ENCODE results near the gene KRTAP10-12. TPM values are rescaled to one million over a fixed set of nuclear protein-coding genes. Genes with fewer than 3 reads are reported as not detected.
"Not testable (repeated sequence)": the region's sequence is repeated elsewhere in the genome, so short reads cannot be mapped to it uniquely, and the experiment has no call there.

The KRTAP10-12 gene, protein sequence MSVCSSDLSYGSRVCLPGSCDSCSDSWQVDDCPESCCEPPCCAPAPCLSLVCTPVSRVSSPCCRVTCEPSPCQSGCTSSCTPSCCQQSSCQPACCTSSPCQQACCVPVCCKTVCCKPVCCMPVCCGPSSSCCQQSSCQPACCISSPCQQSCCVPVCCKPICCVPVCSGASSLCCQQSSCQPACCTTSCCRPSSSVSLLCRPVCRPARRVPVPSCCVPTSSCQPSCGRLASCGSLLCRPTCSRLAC
- not detected in 2 replicates for total RNA-seq
- not detected in 2 replicates for polyA plus RNA-seq

GRCh38 chr21:44697172-44697810 lies at the start of gene KRTAP10-12:
TSS of gene KRTAP10-12 (plus strand) at chr21:44697172. CDS start at chr21:44697202, 30 bp downstream.
- H3K9me3 ChIP-seq (ENCODE audit: low read depth); H3K4me3 ChIP-seq; H3K36me3 ChIP-seq; H3K27me3 ChIP-seq; H3K4me1 ChIP-seq (ENCODE audit: low read depth); DNase-seq (ENCODE audit: low read depth in 1 of 2, low spot score in 1 of 2); H3K27ac ChIP-seq: not testable (repeated sequence)

DNA sequence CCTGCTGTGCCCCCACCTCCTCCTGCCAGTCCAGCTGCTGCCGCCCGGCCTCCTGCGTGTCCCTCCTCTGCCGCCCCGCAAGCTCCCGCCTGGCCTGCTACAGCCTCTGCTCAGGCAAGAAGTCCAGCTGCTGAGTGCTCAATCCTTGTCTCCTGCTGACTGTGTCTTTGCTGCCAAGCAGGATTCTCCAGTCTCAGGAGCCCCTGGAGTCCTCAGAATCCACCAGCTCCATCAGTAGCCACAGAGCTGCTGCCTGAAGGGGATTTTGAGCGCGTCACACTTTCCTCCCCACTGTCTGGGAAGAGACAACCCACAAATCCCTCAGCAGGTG lies 49.8 kb upstream of the KRTAP10-12 start:
- H3K36me3 ChIP-seq, result no peaks in the 10 kb centered on the region
- no peaks in the 10 kb centered on the region for H3K9me3 ChIP-seq (ENCODE audit: low read depth)
- H3K4me3 ChIP-seq, result no peak overlapping the region
- no peaks in the 10 kb centered on the region for H3K27me3 ChIP-seq
- no peak overlapping the region for H3K27ac ChIP-seq
- no peak for DNase-seq (ENCODE audit: low read depth in 1 of 2, low spot score in 1 of 2)
- no peak for TF ChIP-seq CTCF (IDR thresholded peaks at IDR 0.05; ENCODE audit: low read depth, low read length)
- H3K4me1 ChIP-seq (ENCODE audit: low read depth), result no peaks in the 10 kb centered on the region

- Histone ChIP-seq H3K9me3 (ENCODE audit: low read depth) (no peaks in the 10 kb centered on the region), H3K4me1 (ENCODE audit: low read depth) (no peaks in the 10 kb centered on the region), H3K36me3 (no peaks in the 10 kb centered on the region), H3K4me3 (no peak overlapping the region), H3K27me3 (no peaks in the 10 kb centered on the region), H3K27ac (no peak overlapping the region)
- DNase-seq (ENCODE audit: low read depth in 1 of 2, low spot score in 1 of 2), result no peak
- no peak for TF ChIP-seq CTCF (IDR thresholded peaks at IDR 0.05; ENCODE audit: low read depth, low read length)
Observed at GRCh38 chr21:44648557-44649311, 48.2 kb upstream of the KRTAP10-12 start.

GRCh38 chr21:44649521-44650100 lies 47.4 kb upstream of the KRTAP10-12 start:
- Histone ChIP-seq H3K4me3 (no peak overlapping the region), H3K27me3 (no peaks in the 10 kb centered on the region), H3K9me3 (ENCODE audit: low read depth) (no peaks in the 10 kb centered on the region), H3K27ac (no peak overlapping the region), H3K36me3 (no peaks in the 10 kb centered on the region), H3K4me1 (ENCODE audit: low read depth) (no peaks in the 10 kb centered on the region)
- TF ChIP-seq CTCF (IDR thresholded peaks at IDR 0.05; ENCODE audit: low read depth, low read length), result no peak
- no peak for DNase-seq (ENCODE audit: low read depth in 1 of 2, low spot score in 1 of 2)

DNA sequence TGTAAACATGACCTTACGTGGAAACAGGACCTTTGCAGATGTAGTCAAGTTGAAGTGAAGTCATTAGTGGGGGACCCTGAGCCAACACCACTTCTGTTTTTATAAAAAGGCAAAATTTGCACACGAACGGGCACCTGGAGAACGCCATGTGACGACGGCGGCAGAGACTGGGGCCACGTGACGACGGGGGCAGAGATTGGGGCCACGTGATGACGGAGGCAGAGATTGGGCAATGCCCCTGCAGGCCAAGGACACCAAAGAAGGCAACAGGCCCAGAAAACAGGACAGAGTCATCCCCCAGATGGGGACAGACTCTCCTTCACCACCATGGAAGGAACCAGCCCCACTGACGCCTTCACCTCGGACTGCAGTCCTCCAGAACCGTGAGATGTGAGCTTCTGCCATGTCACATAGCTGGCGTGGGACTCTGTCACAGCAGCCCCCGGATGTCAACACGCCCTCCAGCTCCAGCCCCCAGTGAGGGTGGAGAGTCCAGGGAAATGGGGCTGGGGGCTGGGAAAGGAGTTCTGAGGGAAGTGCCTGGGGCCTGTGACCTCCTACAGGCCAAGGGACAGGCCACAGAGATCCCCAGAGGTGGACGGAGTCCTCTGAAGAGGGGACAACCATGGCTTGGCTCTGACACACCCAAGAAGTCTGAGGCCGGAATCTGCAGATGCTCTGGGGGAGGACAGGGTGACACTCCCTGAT lies 46.6 kb upstream of the KRTAP10-12 start:
- no peaks in the 10 kb centered on the region for H3K27me3 ChIP-seq
- no peak for DNase-seq (ENCODE audit: low read depth in 1 of 2, low spot score in 1 of 2)
- no peak overlapping the region for H3K4me3 ChIP-seq
- no peaks in the 10 kb centered on the region for H3K9me3 ChIP-seq (ENCODE audit: low read depth)
- no peak overlapping the region for H3K27ac ChIP-seq
- TF ChIP-seq CTCF (IDR thresholded peaks at IDR 0.05; ENCODE audit: low read depth, low read length), result no peak
- no peaks in the 10 kb centered on the region for H3K36me3 ChIP-seq
- no peaks in the 10 kb centered on the region for H3K4me1 ChIP-seq (ENCODE audit: low read depth)

Measured in cardiac muscle cell (in vitro differentiated cells and primary cell).